Measurements from ENCODE around the gene UBE2D1. TPM values are rescaled to one million over a fixed set of nuclear protein-coding genes. Genes with fewer than 3 reads are reported as not detected.

Gene UBE2D1
- total and polyA plus RNA-seq, 2 of the 8 experiments (the other 6 are each of a cell fraction or from before 2014, with no cell fraction given): 21.2 to 33.5 TPM

GRCh38 chr10:58335306-58336005, 650 bp downstream of the UBE2D1 start (continued):
- TF ChIP-seq JUND (IDR thresholded peaks at IDR 0.05; ENCODE audit: low read length) (no peak), SRF (IDR thresholded peaks at IDR 0.05; ENCODE audit: low read depth, low read length) (no peak), HDAC2 (IDR thresholded peaks at IDR 0.05; ENCODE audit: borderline replicate concordance in 1 of 2, low read depth in 2 of 2, low read length in 2 of 2) (0 out of 4 replicates have a peak, but pooled peaks of 1 of the 2 experiments have one; percentile 9), GTF2F1 (IDR thresholded peaks at IDR 0.05; ENCODE audit: borderline replicate concordance, low read depth, low read length) (no peak), POU5F1 (IDR thresholded peaks at IDR 0.05; ENCODE audit: low read depth, low read length) (no peak), SAP30 (IDR thresholded peaks at IDR 0.05; ENCODE audit: insufficient read depth, insufficient replicate concordance, low read length) (peak; percentile 33), BCL11A (IDR thresholded peaks at IDR 0.05; ENCODE audit: low read depth in 2 of 2, low read length in 2 of 2) (no peak)

Measured in H1 (cell line).